ENCODE results near the gene USP6. TPM values are rescaled to one million over a fixed set of nuclear protein-coding genes. Genes with fewer than 3 reads are reported as not detected.
"Not testable (repeated sequence)": the region's sequence is repeated elsewhere in the genome, so short reads cannot be mapped to it uniquely, and the experiment has no call there.

USP6 gene
- polyA plus RNA-seq, 2 of the 4 experiments (the other 2 are of a cell fraction), result 0.01 to 0.04 TPM

DNA sequence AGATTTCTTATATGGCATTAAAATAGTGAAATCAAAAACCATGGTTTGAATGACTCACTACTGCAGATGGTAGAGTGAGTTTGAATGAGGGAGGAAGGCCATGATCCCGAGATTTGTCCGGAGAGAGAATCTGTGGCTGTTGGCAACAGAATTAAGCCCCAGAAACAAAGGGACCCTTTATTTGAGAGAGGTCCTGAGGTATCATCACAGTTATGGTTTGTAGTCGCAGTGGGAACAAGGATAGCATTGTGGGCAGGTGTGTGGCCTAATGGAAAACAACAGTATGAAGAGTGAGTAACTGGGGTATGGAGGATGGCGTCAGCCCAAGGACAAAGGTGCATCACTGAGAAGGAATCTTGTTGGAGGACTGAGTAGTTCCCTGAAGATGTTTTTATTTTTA, 46.1 kb upstream of the USP6 start:
- CTCF ChIA-PET, result interaction anchor here (1.0 kb wide), 1 partner anchor 649 kb away, joined by 3 read pairs; no protein-coding TSS in a partner anchor
- peaks cover 9% of the 10 kb centered on the region; the same call in 1 of the 3 replicates for H3K9me3 ChIP-seq

DNA sequence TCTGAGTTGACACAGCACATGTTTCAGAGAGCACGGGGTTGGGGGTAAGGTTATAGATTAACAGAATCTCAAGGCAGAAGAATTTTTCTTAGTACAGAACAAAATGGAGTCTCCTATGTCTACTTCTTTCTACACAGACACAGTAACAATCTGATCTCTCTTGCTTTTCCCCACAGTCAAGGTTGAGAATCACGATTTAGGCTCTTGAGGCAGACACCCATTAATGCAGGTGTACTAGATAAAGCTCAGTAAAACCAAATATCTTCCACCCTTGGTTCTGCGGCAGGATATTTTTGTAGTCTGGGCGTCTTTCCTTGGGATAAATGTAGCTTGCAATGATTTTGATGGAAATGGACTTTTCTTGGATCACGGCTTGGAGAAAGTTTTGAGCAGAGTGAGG, 40.4 kb upstream of the USP6 start:
- ChIA-PET POLR2A (interaction anchor here (0.6 kb wide), 1 partner anchor 25 kb away, joined by 5 read pairs; no protein-coding TSS in a partner anchor), CTCF (interaction anchor here (0.8 kb wide), 1 partner anchor 13 kb away, joined by 3 read pairs; no protein-coding TSS in a partner anchor)
- not testable (repeated sequence) for H3K4me2 ChIP-seq; H3K4me3 ChIP-seq; H3K4me1 ChIP-seq; FAIRE-seq; H3K27ac ChIP-seq; ATAC-seq; DNase-seq (ENCODE audit: low read depth in 1 of 2, low spot score in 1 of 2)
- H3K9me3 ChIP-seq, result peaks cover 52% of the 10 kb centered on the region
- TF ChIP-seq EHF (CRISPR knock-in tag; IDR thresholded peaks at IDR 0.05), result peak; percentile 93
- peak; percentile 88; the same call in 1 of the 2 replicates for TF ChIP-seq ZNF302 (CRISPR knock-in tag; IDR thresholded peaks at IDR 0.05)
- TF ChIP-seq FOXS1 (CRISPR knock-in tag; IDR thresholded peaks at IDR 0.05), result peak; percentile 72; the same call in 1 of the 2 replicates
- TF ChIP-seq HOXB5 (CRISPR knock-in tag; IDR thresholded peaks at IDR 0.05), result peak; percentile 79; the same call in 1 of the 2 replicates
- peak; percentile 85; the same call in 1 of the 2 replicates for TF ChIP-seq HOXB13 (CRISPR knock-in tag; IDR thresholded peaks at IDR 0.05; ENCODE audit: low read depth)
- WGBS (ENCODE audit: missing lambda C conversion rate), result 85% methylated on average over 4 of the region's 5 CpGs

More for the DNA sequence above, 46.1 kb upstream of the USP6 start:
- H3K4me2 ChIP-seq, result no peak overlapping the region
- TF ChIP-seq RAD21 (conservative IDR thresholded peaks at IDR 0.05 in 1 of 2, IDR thresholded peaks at IDR 0.05 in 1 of 2), result no peak
- TF ChIP-seq JUN (IDR thresholded peaks at IDR 0.05), result no peak
- no peak for TF ChIP-seq FOXS1 (CRISPR knock-in tag; IDR thresholded peaks at IDR 0.05)
- no peak overlapping the region for H3K27ac ChIP-seq
- no peak for FAIRE-seq
- 52% methylated on average over 4 of the region's 4 CpGs for WGBS (ENCODE audit: missing lambda C conversion rate)
- no peak for ATAC-seq
- POLR2A ChIA-PET, result no interaction called here
- no peak overlapping the region for H3K4me3 ChIP-seq
- H3K4me1 ChIP-seq, result no peaks in the 10 kb centered on the region
- no peak for DNase-seq (ENCODE audit: low read depth in 1 of 2, low spot score in 1 of 2)

DNA sequence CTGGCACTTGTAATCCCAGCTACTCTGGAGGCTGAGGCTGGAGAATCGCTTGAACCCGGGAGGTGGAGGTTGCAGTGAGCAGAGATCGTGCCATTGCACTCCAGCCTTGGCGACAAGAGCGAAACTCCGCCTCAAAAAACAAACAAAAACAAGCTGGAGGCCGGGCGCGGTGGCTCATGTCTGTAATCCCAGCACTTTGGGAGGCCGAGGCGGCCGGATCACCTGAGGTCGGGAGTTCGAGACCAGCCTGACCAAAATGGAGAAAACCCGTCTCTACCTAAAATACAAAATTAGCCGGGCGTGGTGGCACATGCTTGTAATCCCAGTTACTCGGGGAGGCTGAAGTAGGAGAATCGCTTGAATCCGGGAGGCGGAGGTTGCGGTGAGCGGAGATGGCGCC, 38.6 kb upstream of the USP6 start:
- FAIRE-seq; DNase-seq (ENCODE audit: low read depth in 1 of 2, low spot score in 1 of 2); H3K27ac ChIP-seq; H3K4me1 ChIP-seq; H3K4me3 ChIP-seq; POLR2A ChIA-PET; H3K4me2 ChIP-seq; ATAC-seq: not testable (repeated sequence)
- CTCF ChIA-PET, result interaction anchor here (1.6 kb wide), 1 partner anchor 12 kb away, joined by 4 read pairs; no protein-coding TSS in a partner anchor
- peaks cover 59% of the 10 kb centered on the region for H3K9me3 ChIP-seq
- 95% methylated on average over 24 of the region's 24 CpGs for WGBS (ENCODE audit: missing lambda C conversion rate)

DNA sequence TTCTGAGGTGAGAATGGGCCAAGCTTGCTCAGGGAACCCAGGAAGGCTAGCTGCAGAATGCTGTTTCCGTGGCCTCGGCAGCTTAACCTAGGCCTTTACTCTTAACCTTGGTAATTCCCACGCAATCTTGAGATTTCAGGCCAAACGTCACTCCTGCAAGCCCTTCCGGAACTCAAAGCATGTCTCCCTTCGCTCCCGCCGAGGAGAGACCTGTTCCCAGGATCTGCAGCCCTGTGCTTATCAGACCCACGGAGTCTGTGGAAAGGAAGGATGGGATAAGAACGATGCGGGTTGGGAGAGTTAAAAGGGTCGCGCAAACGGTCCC, 38.1 kb upstream of the USP6 start:
- Histone ChIP-seq H3K4me2 (peak overlapping the region; percentile 78), H3K4me3 (peak overlapping the region; percentile 61), H3K9me3 (peaks cover 61% of the 10 kb centered on the region), H3K27ac (peak overlapping the region; percentile 67 to 87), H3K4me1 (no peaks in the 10 kb centered on the region)
- ATAC-seq, result peak; percentile 47 to 51; a peak in 4 of 6 replicates
- ChIA-PET CTCF (interaction anchor here (0.6 to 1.6 kb wide), 2 partner anchors 11 to 24 kb away, joined by 4 read pairs; no protein-coding TSS in a partner anchor), POLR2A (interaction anchor here (1.0 kb wide), 1 partner anchor 110 kb away, joined by 3 read pairs; the partner anchor contains the start of gene SPAG7)
- TF ChIP-seq POLR2AphosphoS2 (conservative IDR thresholded peaks at IDR 0.05; ENCODE audit: low read length), result no peak
- no peak; the same call in 1 of the 2 replicates for TF ChIP-seq HOXB5 (CRISPR knock-in tag; IDR thresholded peaks at IDR 0.05)
- no peak for TF ChIP-seq FOSB (CRISPR knock-in tag; IDR thresholded peaks at IDR 0.05)
- no peak for TF ChIP-seq CHD2 (IDR thresholded peaks at IDR 0.05; ENCODE audit: low read length, partially characterized antibody)
- TF ChIP-seq NFE2L2 (conservative IDR thresholded peaks at IDR 0.05; ENCODE audit: low read length), result no peak
- TF ChIP-seq ZNF302 (CRISPR knock-in tag; IDR thresholded peaks at IDR 0.05), result peak; percentile 66; the same call in 1 of the 2 replicates
- no peak for TF ChIP-seq FOSL2 (IDR thresholded peaks at IDR 0.05)
- no peak for TF ChIP-seq FOSL2 (CRISPR knock-in tag; IDR thresholded peaks at IDR 0.05)
- TF ChIP-seq RAD21 (conservative IDR thresholded peaks at IDR 0.05 in 1 of 2, IDR thresholded peaks at IDR 0.05 in 1 of 2), result no peak
- no peak for TF ChIP-seq CEBPB (IDR thresholded peaks at IDR 0.05)
- TF ChIP-seq RARB (CRISPR knock-in tag; IDR thresholded peaks at IDR 0.05), result no peak
- TF ChIP-seq FOXS1 (CRISPR knock-in tag; IDR thresholded peaks at IDR 0.05), result no peak
- TF ChIP-seq BHLHE40 (IDR thresholded peaks at IDR 0.05; ENCODE audit: low read depth, low read length), result no peak
- no peak for TF ChIP-seq KDM5A (IDR thresholded peaks at IDR 0.05)
- 0 out of 2 replicates have a peak, but pooled peaks have one; percentile 11 for TF ChIP-seq POLR2A (IDR thresholded peaks at IDR 0.05; ENCODE audit: low read length)
- 0 out of 2 replicates have a peak, but pooled peaks have one; percentile 27 for TF ChIP-seq ZSCAN20 (CRISPR knock-in tag; IDR thresholded peaks at IDR 0.05)
- TF ChIP-seq, protein P1, sequence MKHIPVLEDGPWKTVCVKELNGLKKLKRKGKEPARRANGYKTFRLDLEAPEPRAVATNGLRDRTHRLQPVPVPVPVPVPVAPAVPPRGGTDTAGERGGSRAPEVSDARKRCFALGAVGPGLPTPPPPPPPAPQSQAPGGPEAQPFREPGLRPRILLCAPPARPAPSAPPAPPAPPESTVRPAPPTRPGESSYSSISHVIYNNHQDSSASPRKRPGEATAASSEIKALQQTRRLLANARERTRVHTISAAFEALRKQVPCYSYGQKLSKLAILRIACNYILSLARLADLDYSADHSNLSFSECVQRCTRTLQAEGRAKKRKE (CRISPR knock-in tag; IDR thresholded peaks at IDR 0.05; ENCODE audit: low read depth), result no peak
- no peak for TF ChIP-seq JUNB (IDR thresholded peaks at IDR 0.05)
- no peak for TF ChIP-seq ZC3H11A (IDR thresholded peaks at IDR 0.05)
- DNase-seq (ENCODE audit: low read depth in 1 of 2, low spot score in 1 of 2), result no peak
- no peak for FAIRE-seq
- 52% methylated on average over 14 of the region's 14 CpGs for WGBS (ENCODE audit: missing lambda C conversion rate)
